ENCODE data around the gene MT2A.

GRCh38 chr16:56611281-56611833 lies 3.0 kb downstream of the MT2A start:
- no peak for TF ChIP-seq CTCF (IDR thresholded peaks at IDR 0.05; ENCODE audit: low read depth, low read length)
- TF ChIP-seq EZH2phosphoT487 (IDR thresholded peaks at IDR 0.05; ENCODE audit: low read depth), result no peak
